Thyroid gland (tissue), 4 donors: ENCODE results near the gene ITGA11. TPM values are rescaled to one million over a fixed set of nuclear protein-coding genes. Genes with fewer than 3 reads are reported as not detected.

Experiments used
- DNase-seq, 2 donors: peaks; one replicate each; pipeline ENCODE4 v3.0.0-alpha.2; 2019
- H3K27ac ChIP-seq, 3 donors: fragments of 200-600 bp; sonication (generic); 1 replicate in 2 of 3; 2 replicates in 1 of 3; pipeline ENCODE4 v1.5.1; 2016 to 2019; ENCODE audit warnings: mild to moderate bottlenecking in 1 of 3, moderate library complexity in 1 of 3
- H3K27me3 ChIP-seq: fragments of 200-600 bp; sonication (generic); one replicate; pipeline ENCODE4 v1.5.1; 2019
- H3K36me3 ChIP-seq, 2 donors: fragments of 200-600 bp; sonication (generic); one replicate each; pipeline ENCODE4 v1.5.1; 2016 to 2019
- H3K4me1 ChIP-seq, 2 donors: fragments of 200-600 bp; sonication (generic); one replicate each; pipeline ENCODE4 v1.5.1; 2017 to 2019
- H3K4me3 ChIP-seq, 3 donors: fragments of 200-600 bp; sonication (generic); replicated peaks in 1 of 3; 1 replicate in 2 of 3; 2 replicates in 1 of 3; pipeline ENCODE4 v1.5.1; 2016; ENCODE audit warnings: mild to moderate bottlenecking in 1 of 3
- H3K9me3 ChIP-seq: fragments of 200-600 bp; sonication (generic); one replicate; pipeline ENCODE4 v1.5.1; 2017
- POLR2A ChIP-seq, 2 donors: fragments of 450-650 bp; IDR thresholded peaks; one replicate each; pipeline ENCODE4 v1.6.1; 2017; ENCODE audit warnings: antibody characterized with exemption in 2 of 2, mild to moderate bottlenecking in 2 of 2, moderate library complexity in 1 of 2
- WGBS, 2 donors: methylation state at CpG; one replicate each; pipeline ENCODE4 v1.1.5; 2017; 5-methylcytosine and 5-hydroxymethylcytosine counted together
- intact Hi-C: fragments of 100-400 bp; cut with DNase I; formaldehyde crosslinking; loops from one replicate; pipeline ENCODE4 v1.15.1; 2023
- total RNA-seq, 4 donors: library from RNA; depleted of rRNA; stranded (reverse); fragments of >200 nt; gene quantifications; one replicate each; pipeline ENCODE4 v1.2.3, GENCODE V29; 2016
- TF ChIP-seq, protein P1 (sequence below), 6 experiments: fragments of 200-600 bp in 3 of 6; fragments of 450-650 bp in 3 of 6; sonication (generic) in 3 of 6; IDR thresholded peaks; one replicate each; pipeline ENCODE4 v1.5.1; 2016 to 2019; ENCODE audit warnings: antibody characterized with exemption in 6 of 6, mild to moderate bottlenecking in 2 of 6, inconsistent platforms in 1 of 6, moderate library complexity in 1 of 6

Gene ITGA11
- total RNA-seq, 4 donors from 2014 or later = 3.0 to 6.1 (median 4.3) TPM

- Histone ChIP-seq H3K4me3 (no peak overlapping the region), H3K27me3 (no peaks in the 10 kb centered on the region), H3K4me1 (no peaks in the 10 kb centered on the region), H3K36me3 (no peaks in the 10 kb centered on the region), H3K9me3 (no peaks in the 10 kb centered on the region), H3K27ac (no peak overlapping the region)
- TF ChIP-seq, protein P1, sequence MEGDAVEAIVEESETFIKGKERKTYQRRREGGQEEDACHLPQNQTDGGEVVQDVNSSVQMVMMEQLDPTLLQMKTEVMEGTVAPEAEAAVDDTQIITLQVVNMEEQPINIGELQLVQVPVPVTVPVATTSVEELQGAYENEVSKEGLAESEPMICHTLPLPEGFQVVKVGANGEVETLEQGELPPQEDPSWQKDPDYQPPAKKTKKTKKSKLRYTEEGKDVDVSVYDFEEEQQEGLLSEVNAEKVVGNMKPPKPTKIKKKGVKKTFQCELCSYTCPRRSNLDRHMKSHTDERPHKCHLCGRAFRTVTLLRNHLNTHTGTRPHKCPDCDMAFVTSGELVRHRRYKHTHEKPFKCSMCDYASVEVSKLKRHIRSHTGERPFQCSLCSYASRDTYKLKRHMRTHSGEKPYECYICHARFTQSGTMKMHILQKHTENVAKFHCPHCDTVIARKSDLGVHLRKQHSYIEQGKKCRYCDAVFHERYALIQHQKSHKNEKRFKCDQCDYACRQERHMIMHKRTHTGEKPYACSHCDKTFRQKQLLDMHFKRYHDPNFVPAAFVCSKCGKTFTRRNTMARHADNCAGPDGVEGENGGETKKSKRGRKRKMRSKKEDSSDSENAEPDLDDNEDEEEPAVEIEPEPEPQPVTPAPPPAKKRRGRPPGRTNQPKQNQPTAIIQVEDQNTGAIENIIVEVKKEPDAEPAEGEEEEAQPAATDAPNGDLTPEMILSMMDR (IDR thresholded peaks at IDR 0.05) = no peak
- no peak for TF ChIP-seq POLR2A (IDR thresholded peaks at IDR 0.05)
- no peak for DNase-seq
- WGBS, 2 donors = 80 to 89% methylated on average over 6 to 7 of the region's 7 CpGs
- intact Hi-C loops = no loop called here
Observed at GRCh38 chr15:68321229-68321628, 110.7 kb downstream of the ITGA11 start.

GRCh38 chr15:68319997-68320396 is 112.0 kb downstream of the ITGA11 start:
- DNase-seq = no peak
- 96 to 97% methylated on average over 12 of the region's 12 CpGs for WGBS, 2 donors

GRCh38 chr15:68318931-68319909 is 112.7 kb downstream of the ITGA11 start:
- intact Hi-C loops = no loop called here
- no peaks in the 10 kb centered on the region for H3K9me3 ChIP-seq
- TF ChIP-seq, protein P1 (IDR thresholded peaks at IDR 0.05) = no peak
- WGBS, 2 donors = 73 to 78% methylated on average over 14 to 18 of the region's 18 CpGs
- no peaks in the 10 kb centered on the region for H3K27me3 ChIP-seq
- DNase-seq = no peak
- no peak overlapping the region for H3K27ac ChIP-seq
- H3K4me3 ChIP-seq = no peak overlapping the region
- H3K4me1 ChIP-seq = no peaks in the 10 kb centered on the region
- no peaks in the 10 kb centered on the region for H3K36me3 ChIP-seq

More at GRCh38 chr15:68319997-68320396, 112.0 kb downstream of the ITGA11 start:
- H3K4me3 ChIP-seq = no peak overlapping the region
- no peaks in the 10 kb centered on the region for H3K9me3 ChIP-seq
- intact Hi-C loops = no loop called here
- no peaks in the 10 kb centered on the region for H3K4me1 ChIP-seq
- no peaks in the 10 kb centered on the region for H3K36me3 ChIP-seq
- no peaks in the 10 kb centered on the region for H3K27me3 ChIP-seq
- TF ChIP-seq, protein P1 (IDR thresholded peaks at IDR 0.05) = no peak
- no peak for TF ChIP-seq POLR2A (IDR thresholded peaks at IDR 0.05)
- no peak overlapping the region for H3K27ac ChIP-seq

- H3K4me3 ChIP-seq = no peak overlapping the region
- no peaks in the 10 kb centered on the region for H3K9me3 ChIP-seq
- no peaks in the 10 kb centered on the region for H3K27me3 ChIP-seq
- no peaks in the 10 kb centered on the region for H3K36me3 ChIP-seq
- TF ChIP-seq, protein P1 (IDR thresholded peaks at IDR 0.05) = no peak
- no peak for TF ChIP-seq POLR2A (IDR thresholded peaks at IDR 0.05)
- no peaks in the 10 kb centered on the region for H3K4me1 ChIP-seq
- 81 to 91% methylated on average over 5 of the region's 6 CpGs for WGBS, 2 donors
- peak in 1 of 2 donors; percentile 0 for DNase-seq
- no peak overlapping the region for H3K27ac ChIP-seq
- intact Hi-C loops = no loop called here
Observed at GRCh38 chr15:68318008-68318835, 113.7 kb downstream of the ITGA11 start.
